ENCODE measurements around the gene PHRF1. TPM values are rescaled to one million over a fixed set of nuclear protein-coding genes. Genes with fewer than 3 reads are reported as not detected.
A peak's percentile ranks its signal among the peaks of the same experiment; 100 is the strongest.

The PHRF1 gene
- total RNA-seq, 1 donor from 2014 or later = 54.8 TPM

GRCh38 chr11:550746-551085 lies 25.6 kb upstream of the PHRF1 start:
- H3K9me3 Mint-ChIP-seq = no peaks in the 10 kb centered on the region
- H3K36me3 Mint-ChIP-seq (ENCODE audit: low read depth) = no peaks in the 10 kb centered on the region

GRCh38 chr11:551131-551530 lies 25.1 kb upstream of the PHRF1 start:
- Mint-ChIP-seq H3K36me3 (ENCODE audit: low read depth) (no peaks in the 10 kb centered on the region), H3K9me3 (no peaks in the 10 kb centered on the region), H3K4me3 (no peak overlapping the region), H3K4me1 (no peaks in the 10 kb centered on the region), H3K27ac (no peak overlapping the region), H3K27me3 (no peaks in the 10 kb centered on the region)
- intact Hi-C loops (cut with micrococcal nuclease) = no loop called here
- DNase-seq = no peak

More at GRCh38 chr11:550746-551085, 25.6 kb upstream of the PHRF1 start:
- intact Hi-C loops (cut with micrococcal nuclease) = no loop called here
- H3K27me3 Mint-ChIP-seq = no peaks in the 10 kb centered on the region
- DNase-seq = no peak
- H3K4me1 Mint-ChIP-seq = no peaks in the 10 kb centered on the region
- H3K4me3 Mint-ChIP-seq = no peak overlapping the region
- no peak overlapping the region for H3K27ac Mint-ChIP-seq

- H3K27me3 Mint-ChIP-seq = peaks cover 4% of the 10 kb centered on the region
- H3K36me3 Mint-ChIP-seq (ENCODE audit: low read depth) = no peaks in the 10 kb centered on the region
- H3K27ac Mint-ChIP-seq = no peak overlapping the region
- intact Hi-C loops (cut with micrococcal nuclease) = no loop called here
- H3K4me1 Mint-ChIP-seq = no peaks in the 10 kb centered on the region
- no peak overlapping the region for H3K4me3 Mint-ChIP-seq
- H3K9me3 Mint-ChIP-seq = no peaks in the 10 kb centered on the region
- DNase-seq = no peak
These were observed 24.7 kb upstream of the PHRF1 start for GRCh38 chr11:551596-551995.

- H3K4me3 Mint-ChIP-seq = no peak overlapping the region
These were observed 22.9 kb upstream of the PHRF1 start for GRCh38 chr11:553083-553987.

GRCh38 chr11:553988-554340 lies 22.3 kb upstream of the PHRF1 start:
- Mint-ChIP-seq H3K4me3 (peak overlapping the region; percentile 34), H3K9me3 (no peaks in the 10 kb centered on the region), H3K27ac (no peak overlapping the region), H3K4me1 (no peaks in the 10 kb centered on the region), H3K27me3 (peaks cover 15% of the 10 kb centered on the region), H3K36me3 (ENCODE audit: low read depth) (no peaks in the 10 kb centered on the region)
- DNase-seq = no peak
- intact Hi-C loops (cut with micrococcal nuclease) = loop anchor here (2.0 kb wide), 1 partner anchor 17 kb away; the partner anchor contains the start of gene LRRC56

More at GRCh38 chr11:553083-553987, 22.9 kb upstream of the PHRF1 start:
- Mint-ChIP-seq H3K27ac (no peak overlapping the region), H3K36me3 (ENCODE audit: low read depth) (no peaks in the 10 kb centered on the region), H3K4me1 (no peaks in the 10 kb centered on the region), H3K9me3 (no peaks in the 10 kb centered on the region), H3K27me3 (peaks cover 15% of the 10 kb centered on the region)
- intact Hi-C loops (cut with micrococcal nuclease) = no loop called here
- no peak for DNase-seq

- Mint-ChIP-seq H3K27ac (no peak overlapping the region), H3K27me3 (peaks cover 15% of the 10 kb centered on the region), H3K9me3 (no peaks in the 10 kb centered on the region), H3K4me3 (peak overlapping the region; percentile 51), H3K36me3 (ENCODE audit: low read depth) (no peaks in the 10 kb centered on the region), H3K4me1 (no peaks in the 10 kb centered on the region)
- DNase-seq = peak; percentile 93
- intact Hi-C loops (cut with micrococcal nuclease) = loop anchor here (1.0 to 2.0 kb wide), 2 partner anchors 18 to 169 kb away; partner anchors contain the start of gene LRRC56
These were observed 21.6 kb upstream of the PHRF1 start for GRCh38 chr11:554428-555226.

GRCh38 chr11:555227-555779 lies 21.0 kb upstream of the PHRF1 start:
- no peak for DNase-seq
- H3K9me3 Mint-ChIP-seq = no peaks in the 10 kb centered on the region
- H3K4me3 Mint-ChIP-seq = peak overlapping the region; percentile 51
- H3K36me3 Mint-ChIP-seq (ENCODE audit: low read depth) = no peaks in the 10 kb centered on the region
- H3K27me3 Mint-ChIP-seq = peaks cover 15% of the 10 kb centered on the region
- intact Hi-C loops (cut with micrococcal nuclease) = loop anchor here (1.0 to 2.0 kb wide), 2 partner anchors 19 to 168 kb away; partner anchors contain the start of gene LRRC56
- peaks cover 4% of the 10 kb centered on the region for H3K4me1 Mint-ChIP-seq
- H3K27ac Mint-ChIP-seq = no peak overlapping the region

- Mint-ChIP-seq H3K27ac (no peak overlapping the region), H3K9me3 (no peaks in the 10 kb centered on the region), H3K36me3 (ENCODE audit: low read depth) (no peaks in the 10 kb centered on the region), H3K4me3 (peak overlapping the region; percentile 35), H3K4me1 (peaks cover 4% of the 10 kb centered on the region), H3K27me3 (peaks cover 15% of the 10 kb centered on the region)
- peak; percentile 78 for DNase-seq
- intact Hi-C loops (cut with micrococcal nuclease) = loop anchor here (1.0 to 2.0 kb wide), 2 partner anchors 19 to 167 kb away; partner anchors contain the start of gene LRRC56
These were observed 20.2 kb upstream of the PHRF1 start for GRCh38 chr11:555780-556661.

- intact Hi-C loops (cut with micrococcal nuclease) = no loop called here
- Mint-ChIP-seq H3K9me3 (no peaks in the 10 kb centered on the region), H3K4me3 (peak overlapping the region; percentile 35), H3K27ac (no peak overlapping the region), H3K27me3 (peaks cover 15% of the 10 kb centered on the region), H3K4me1 (peaks cover 8% of the 10 kb centered on the region), H3K36me3 (ENCODE audit: low read depth) (peaks cover 2% of the 10 kb centered on the region)
- DNase-seq = no peak
These were observed 19.5 kb upstream of the PHRF1 start for GRCh38 chr11:556662-557256.

- no peak overlapping the region for H3K27ac Mint-ChIP-seq
- peaks cover 8% of the 10 kb centered on the region for H3K4me1 Mint-ChIP-seq
- no peaks in the 10 kb centered on the region for H3K9me3 Mint-ChIP-seq
- no peak overlapping the region for H3K4me3 Mint-ChIP-seq
- H3K27me3 Mint-ChIP-seq = peaks cover 15% of the 10 kb centered on the region
- no peak for DNase-seq
- H3K36me3 Mint-ChIP-seq (ENCODE audit: low read depth) = peaks cover 2% of the 10 kb centered on the region
- intact Hi-C loops (cut with micrococcal nuclease) = no loop called here
These were observed 18.7 kb upstream of the PHRF1 start for GRCh38 chr11:557328-558132.

GRCh38 chr11:558503-558902 lies 17.8 kb upstream of the PHRF1 start:
- intact Hi-C loops (cut with micrococcal nuclease) = no loop called here
- Mint-ChIP-seq H3K27me3 (peaks cover 15% of the 10 kb centered on the region), H3K4me1 (peaks cover 9% of the 10 kb centered on the region), H3K9me3 (no peaks in the 10 kb centered on the region), H3K4me3 (no peak overlapping the region), H3K27ac (no peak overlapping the region), H3K36me3 (ENCODE audit: low read depth) (peaks cover 3% of the 10 kb centered on the region)
- no peak for DNase-seq

GRCh38 chr11:559020-559620 lies 17.1 kb upstream of the PHRF1 start:
- H3K9me3 Mint-ChIP-seq = no peaks in the 10 kb centered on the region
- H3K4me3 Mint-ChIP-seq = no peak overlapping the region
- H3K27me3 Mint-ChIP-seq = peaks cover 15% of the 10 kb centered on the region
- H3K27ac Mint-ChIP-seq = no peak overlapping the region
- H3K36me3 Mint-ChIP-seq (ENCODE audit: low read depth) = peaks cover 6% of the 10 kb centered on the region
- peak; percentile 69 for DNase-seq
- peaks cover 11% of the 10 kb centered on the region for H3K4me1 Mint-ChIP-seq
- intact Hi-C loops (cut with micrococcal nuclease) = no loop called here

All from activated CD4-positive, alpha-beta T cell treated with anti-CD3 and anti-CD28 coated beads, Interleukin-2, amount 10 ng/mL, durations not matched to agents 24 days and 14 days (primary cell).